Measurements from ENCODE around the gene AKAP12. TPM values are rescaled to one million over a fixed set of nuclear protein-coding genes. Genes with fewer than 3 reads are reported as not detected.

The AKAP12 gene
- total RNA-seq, 1 donor from 2014 or later = 10.6 TPM

DNA sequence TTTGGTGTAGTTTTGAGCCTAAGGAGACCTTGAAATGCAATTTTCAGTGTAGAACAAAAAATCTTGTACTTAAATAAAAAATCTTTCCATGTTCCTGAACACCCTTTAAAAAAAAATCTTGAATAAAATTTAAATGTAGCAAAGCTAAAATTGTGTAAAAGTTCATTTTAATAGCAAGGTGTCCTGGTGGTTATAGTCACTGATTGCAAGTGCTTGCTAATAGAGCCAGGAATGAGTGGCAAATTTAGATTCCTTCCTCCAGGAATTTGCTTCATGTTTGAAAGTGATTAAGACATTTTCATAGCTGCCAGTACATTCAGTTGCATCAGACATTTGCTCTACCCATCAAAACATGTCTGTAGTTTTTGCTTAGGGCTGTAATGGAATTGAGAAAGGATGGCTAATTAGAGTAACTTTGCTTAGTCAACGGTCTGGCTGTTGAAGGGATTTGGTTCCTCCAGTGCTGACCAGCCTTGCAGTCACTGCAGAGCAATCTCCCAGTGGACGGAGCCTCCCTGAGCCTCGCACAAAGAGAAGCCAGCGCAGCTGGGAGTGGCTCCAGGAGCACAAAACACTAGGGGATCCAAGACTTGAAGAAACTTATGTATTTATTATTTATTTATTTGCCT lies 36.5 kb downstream of the AKAP12 start:
- TF ChIP-seq, protein P1, sequence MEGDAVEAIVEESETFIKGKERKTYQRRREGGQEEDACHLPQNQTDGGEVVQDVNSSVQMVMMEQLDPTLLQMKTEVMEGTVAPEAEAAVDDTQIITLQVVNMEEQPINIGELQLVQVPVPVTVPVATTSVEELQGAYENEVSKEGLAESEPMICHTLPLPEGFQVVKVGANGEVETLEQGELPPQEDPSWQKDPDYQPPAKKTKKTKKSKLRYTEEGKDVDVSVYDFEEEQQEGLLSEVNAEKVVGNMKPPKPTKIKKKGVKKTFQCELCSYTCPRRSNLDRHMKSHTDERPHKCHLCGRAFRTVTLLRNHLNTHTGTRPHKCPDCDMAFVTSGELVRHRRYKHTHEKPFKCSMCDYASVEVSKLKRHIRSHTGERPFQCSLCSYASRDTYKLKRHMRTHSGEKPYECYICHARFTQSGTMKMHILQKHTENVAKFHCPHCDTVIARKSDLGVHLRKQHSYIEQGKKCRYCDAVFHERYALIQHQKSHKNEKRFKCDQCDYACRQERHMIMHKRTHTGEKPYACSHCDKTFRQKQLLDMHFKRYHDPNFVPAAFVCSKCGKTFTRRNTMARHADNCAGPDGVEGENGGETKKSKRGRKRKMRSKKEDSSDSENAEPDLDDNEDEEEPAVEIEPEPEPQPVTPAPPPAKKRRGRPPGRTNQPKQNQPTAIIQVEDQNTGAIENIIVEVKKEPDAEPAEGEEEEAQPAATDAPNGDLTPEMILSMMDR (IDR thresholded peaks at IDR 0.05; ENCODE audit: unreplicated experiment) = peak; percentile 24
- Mint-ChIP-seq H3K36me3 (ENCODE audit: insufficient read depth) (no peaks in the 10 kb centered on the region), H3K27me3 (peaks cover 24% of the 10 kb centered on the region), H3K4me3 (ENCODE audit: low read depth) (no peak overlapping the region), H3K9me3 (ENCODE audit: low read depth) (no peaks in the 10 kb centered on the region), H3K4me1 (ENCODE audit: low read depth) (peaks cover 11% of the 10 kb centered on the region), H3K27ac (no peak overlapping the region)
- DNase-seq (ENCODE audit: low spot score, unreplicated experiment) = no peak

DNA sequence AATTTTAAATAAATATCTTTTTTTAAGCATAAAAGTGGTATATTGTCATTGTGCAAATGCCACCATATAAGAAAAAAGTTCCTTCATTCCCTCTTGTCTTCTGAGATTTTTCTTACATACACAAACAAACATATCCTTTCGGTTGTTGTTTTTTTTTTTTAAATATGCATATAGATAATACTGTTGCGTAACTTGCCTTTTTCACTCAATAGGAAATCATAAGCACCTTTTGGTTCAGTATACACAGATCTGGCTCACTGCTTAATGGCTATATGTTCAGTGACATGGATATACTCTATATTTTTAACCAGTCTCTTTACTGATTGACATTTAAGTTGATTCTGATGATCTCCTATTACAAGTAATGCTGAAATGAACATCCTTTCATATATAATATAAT lies 40.1 kb downstream of the AKAP12 start:
- DNase-seq (ENCODE audit: low spot score, unreplicated experiment) = no peak
- H3K4me3 Mint-ChIP-seq (ENCODE audit: low read depth) = no peak overlapping the region
- H3K9me3 Mint-ChIP-seq (ENCODE audit: low read depth) = no peaks in the 10 kb centered on the region
- H3K27me3 Mint-ChIP-seq = peaks cover 47% of the 10 kb centered on the region
- TF ChIP-seq, protein P1 (IDR thresholded peaks at IDR 0.05; ENCODE audit: unreplicated experiment) = no peak
- H3K4me1 Mint-ChIP-seq (ENCODE audit: low read depth) = peaks cover 11% of the 10 kb centered on the region
- no peaks in the 10 kb centered on the region for H3K36me3 Mint-ChIP-seq (ENCODE audit: insufficient read depth)
- H3K27ac Mint-ChIP-seq = no peak overlapping the region

DNA sequence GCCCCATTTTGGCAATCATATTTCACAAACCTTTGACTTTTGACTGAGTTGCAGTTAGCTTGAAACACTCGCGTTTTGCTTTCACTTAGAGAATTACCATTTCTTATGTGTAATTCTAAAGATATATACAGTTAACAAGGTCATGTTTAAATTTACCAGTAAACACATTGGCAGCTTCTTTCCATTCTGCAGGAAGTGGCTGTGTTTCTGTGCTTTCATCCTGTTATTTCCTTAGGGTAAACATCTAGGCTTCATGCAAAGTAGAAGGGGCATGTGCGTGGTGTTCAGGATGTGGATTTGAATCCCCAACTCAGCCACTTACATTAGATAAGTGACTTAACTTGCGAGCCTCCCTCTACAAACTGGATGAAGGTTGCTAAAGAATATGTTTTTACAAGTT lies 41.1 kb downstream of the AKAP12 start:
- Mint-ChIP-seq H3K27me3 (peaks cover 50% of the 10 kb centered on the region), H3K9me3 (ENCODE audit: low read depth) (no peaks in the 10 kb centered on the region), H3K4me1 (ENCODE audit: low read depth) (peaks cover 8% of the 10 kb centered on the region), H3K4me3 (ENCODE audit: low read depth) (no peak overlapping the region), H3K27ac (no peak overlapping the region), H3K36me3 (ENCODE audit: insufficient read depth) (no peaks in the 10 kb centered on the region)
- TF ChIP-seq, protein P1 (IDR thresholded peaks at IDR 0.05; ENCODE audit: unreplicated experiment) = no peak
- DNase-seq (ENCODE audit: low spot score, unreplicated experiment) = no peak

DNA sequence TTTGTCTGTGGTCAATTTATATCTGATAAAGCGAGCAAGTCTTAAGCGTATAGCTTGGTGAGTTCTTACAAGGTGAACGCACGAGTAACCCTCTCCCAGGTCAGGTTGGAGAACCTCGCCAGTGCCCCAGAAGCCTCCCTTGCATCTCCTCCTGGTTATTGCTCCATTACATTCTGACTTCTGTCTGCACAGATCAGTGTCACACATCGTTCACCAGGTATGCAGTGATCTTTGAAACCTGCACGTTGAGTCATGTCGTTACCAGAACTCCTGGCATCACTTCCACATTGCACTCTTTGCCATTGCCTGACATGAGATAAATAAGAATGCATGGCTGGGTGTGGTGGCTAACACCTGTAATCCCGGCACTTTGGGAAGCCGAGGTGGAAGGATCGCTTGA lies 44.2 kb downstream of the AKAP12 start:
- TF ChIP-seq, protein P1 (IDR thresholded peaks at IDR 0.05; ENCODE audit: unreplicated experiment) = no peak
- Mint-ChIP-seq H3K27ac (no peak overlapping the region), H3K36me3 (ENCODE audit: insufficient read depth) (no peaks in the 10 kb centered on the region), H3K27me3 (peaks cover 57% of the 10 kb centered on the region), H3K4me3 (ENCODE audit: low read depth) (no peak overlapping the region), H3K9me3 (ENCODE audit: low read depth) (no peaks in the 10 kb centered on the region), H3K4me1 (ENCODE audit: low read depth) (no peaks in the 10 kb centered on the region)
- DNase-seq (ENCODE audit: low spot score, unreplicated experiment) = no peak

DNA sequence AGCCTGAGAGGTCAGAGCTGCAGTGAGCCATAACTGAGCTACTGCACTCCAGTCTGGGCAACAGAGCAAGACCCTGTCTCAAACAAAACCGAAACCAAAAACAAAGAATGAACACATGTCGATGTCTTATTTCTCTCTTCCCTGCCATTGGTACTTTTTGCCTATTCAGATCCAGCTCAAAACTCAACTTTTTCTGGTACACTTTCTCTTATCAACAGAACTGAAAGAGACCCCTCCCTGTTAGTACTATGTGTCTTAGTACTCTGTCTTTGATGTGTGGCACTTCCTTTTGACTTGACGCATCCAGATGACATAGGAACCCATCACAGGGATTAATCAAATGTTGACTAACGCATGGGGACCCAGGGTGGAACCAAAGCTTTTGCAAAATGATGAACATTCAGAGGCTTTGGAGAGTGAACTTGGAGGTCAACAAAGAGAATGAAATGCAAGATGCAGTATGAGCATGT lies 44.8 kb downstream of the AKAP12 start:
- TF ChIP-seq, protein P1 (IDR thresholded peaks at IDR 0.05; ENCODE audit: unreplicated experiment) = no peak
- peaks cover 4% of the 10 kb centered on the region for H3K4me1 Mint-ChIP-seq (ENCODE audit: low read depth)
- no peaks in the 10 kb centered on the region for H3K9me3 Mint-ChIP-seq (ENCODE audit: low read depth)
- DNase-seq (ENCODE audit: low spot score, unreplicated experiment) = no peak
- H3K27ac Mint-ChIP-seq = no peak overlapping the region
- H3K27me3 Mint-ChIP-seq = peaks cover 58% of the 10 kb centered on the region
- H3K4me3 Mint-ChIP-seq (ENCODE audit: low read depth) = no peak overlapping the region
- H3K36me3 Mint-ChIP-seq (ENCODE audit: insufficient read depth) = no peaks in the 10 kb centered on the region
